ENCODE results near the gene PAQR8.

PAQR8 gene, protein sequence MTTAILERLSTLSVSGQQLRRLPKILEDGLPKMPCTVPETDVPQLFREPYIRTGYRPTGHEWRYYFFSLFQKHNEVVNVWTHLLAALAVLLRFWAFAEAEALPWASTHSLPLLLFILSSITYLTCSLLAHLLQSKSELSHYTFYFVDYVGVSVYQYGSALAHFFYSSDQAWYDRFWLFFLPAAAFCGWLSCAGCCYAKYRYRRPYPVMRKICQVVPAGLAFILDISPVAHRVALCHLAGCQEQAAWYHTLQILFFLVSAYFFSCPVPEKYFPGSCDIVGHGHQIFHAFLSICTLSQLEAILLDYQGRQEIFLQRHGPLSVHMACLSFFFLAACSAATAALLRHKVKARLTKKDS

DNA sequence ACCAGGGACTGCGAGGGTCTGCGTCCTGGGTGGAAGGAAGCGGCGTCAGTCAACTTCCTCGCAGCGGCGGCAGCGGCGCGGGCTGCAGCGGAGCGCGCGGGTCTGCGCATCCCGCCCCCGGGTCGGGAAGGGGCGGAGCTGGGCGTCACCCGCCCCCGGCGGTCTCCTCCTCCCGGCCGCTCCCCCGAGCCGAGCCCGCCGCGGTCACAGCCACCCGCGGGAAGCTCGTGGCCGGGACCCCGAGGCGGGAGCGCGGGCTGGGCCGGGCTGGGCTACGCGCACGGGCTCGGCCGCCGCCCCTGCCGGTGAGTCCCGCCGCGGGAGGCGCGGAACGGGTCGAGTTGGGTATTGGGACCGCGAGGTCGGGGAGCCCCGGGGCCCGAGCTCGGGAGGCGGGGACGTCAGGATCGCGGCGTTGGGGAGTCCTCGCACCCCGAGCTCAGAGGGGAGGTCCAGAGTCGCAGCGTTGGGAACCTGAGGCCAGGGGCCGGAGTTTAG lies at the start of gene PAQR8:
PAQR8 (plus strand) TSS at position 207 of the 498 bp plus-strand sequence. CDS start 41,063 bp downstream, outside the sequence.
- peak; percentile 90 for DNase-seq (ENCODE audit: low spot score)

DNA sequence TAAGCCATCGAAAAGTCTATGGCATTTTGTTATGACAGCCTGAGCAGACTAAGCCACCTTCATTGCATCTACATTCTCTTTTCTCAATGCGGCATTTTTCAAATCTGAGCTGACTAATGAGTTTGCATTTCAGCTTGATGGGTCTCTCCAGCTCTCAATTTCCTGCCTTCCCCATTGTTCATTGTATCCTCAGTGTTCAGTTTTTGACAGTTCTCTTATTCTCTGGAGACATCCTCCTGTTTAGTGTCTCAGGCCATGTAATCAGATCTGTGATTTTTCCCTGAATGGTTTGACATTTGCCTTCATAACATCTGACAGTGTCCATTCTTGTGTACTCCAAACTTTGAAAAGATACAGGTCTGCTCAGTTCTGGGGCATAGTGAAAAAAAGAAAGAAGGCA lies 49.5 kb upstream of the PAQR8 start:
- DNase-seq (ENCODE audit: low spot score) = no peak

DNA sequence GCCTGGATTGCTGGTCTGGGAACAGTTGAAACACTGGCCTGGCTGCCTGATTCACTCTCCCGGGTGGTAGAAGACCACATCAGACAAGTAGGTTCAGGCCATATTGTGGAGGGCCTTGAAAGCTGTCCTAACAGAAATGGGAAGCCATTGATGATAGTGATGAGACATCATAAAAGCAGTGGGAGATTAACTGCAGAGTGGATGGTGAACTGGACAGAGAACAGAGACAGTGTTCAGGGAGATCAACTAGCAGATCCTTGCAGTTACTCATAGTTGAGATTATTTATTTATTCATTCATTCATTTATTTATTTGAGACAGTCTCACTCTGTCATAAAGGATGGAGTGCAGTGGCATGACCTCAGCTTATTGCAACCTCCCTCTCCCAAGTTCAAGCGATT lies 47.2 kb upstream of the PAQR8 start:
- no peak for DNase-seq (ENCODE audit: low spot score)

DNA sequence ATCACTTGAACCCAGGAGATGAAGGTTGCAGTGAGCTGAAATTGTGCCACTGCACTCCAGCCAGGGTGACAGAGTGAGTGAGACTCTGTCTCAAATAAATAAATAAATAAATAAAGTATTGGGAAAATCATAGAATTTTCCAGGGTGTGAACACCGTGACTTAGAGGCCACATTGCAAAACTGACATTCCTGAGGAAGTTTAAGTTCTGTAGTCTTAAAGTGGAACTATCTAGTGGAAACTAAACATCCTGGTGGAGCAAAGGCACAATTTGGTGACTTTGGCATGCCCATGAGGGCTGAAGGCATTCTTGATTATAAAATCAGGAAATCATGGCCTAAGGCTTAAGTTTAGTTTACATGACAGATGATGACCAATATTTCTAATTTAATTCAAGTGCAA lies 44.7 kb upstream of the PAQR8 start:
- DNase-seq (ENCODE audit: low spot score) = no peak

DNA sequence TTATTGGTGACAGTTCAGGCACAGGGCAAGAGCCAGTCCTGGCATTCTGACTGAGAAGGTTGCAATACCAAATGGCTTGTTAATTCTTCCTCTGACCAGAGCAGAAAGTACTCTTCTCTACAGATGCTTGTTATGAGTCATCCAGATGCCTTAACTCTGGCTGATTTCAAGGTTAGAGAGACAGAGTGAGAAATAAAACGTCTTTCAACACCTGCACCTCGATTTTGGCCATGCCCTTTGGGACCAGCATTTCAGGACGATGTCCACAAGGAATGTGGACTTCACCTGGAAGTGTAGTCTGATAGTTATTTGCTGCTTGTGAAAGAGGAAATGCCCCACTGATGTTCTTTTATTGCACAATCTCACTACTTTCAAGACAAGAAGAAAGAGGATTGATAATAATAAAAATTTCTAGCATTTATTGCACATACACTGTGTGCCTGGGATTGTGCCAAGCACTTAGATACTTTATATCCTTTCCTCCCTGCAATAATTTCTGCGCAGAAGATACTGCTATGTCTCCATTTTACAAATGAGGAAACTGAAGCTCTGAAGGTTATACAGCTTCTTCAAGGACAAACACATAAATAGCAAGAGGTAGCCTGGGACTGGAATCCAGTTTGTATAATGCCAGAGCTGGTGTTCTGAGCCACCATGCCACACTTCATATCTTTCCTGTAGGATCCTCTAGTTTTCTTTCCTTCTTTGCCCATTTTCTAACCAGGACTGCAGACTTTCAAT lies 43.9 kb upstream of the PAQR8 start:
- peak; percentile 34 for DNase-seq (ENCODE audit: low spot score)

DNA sequence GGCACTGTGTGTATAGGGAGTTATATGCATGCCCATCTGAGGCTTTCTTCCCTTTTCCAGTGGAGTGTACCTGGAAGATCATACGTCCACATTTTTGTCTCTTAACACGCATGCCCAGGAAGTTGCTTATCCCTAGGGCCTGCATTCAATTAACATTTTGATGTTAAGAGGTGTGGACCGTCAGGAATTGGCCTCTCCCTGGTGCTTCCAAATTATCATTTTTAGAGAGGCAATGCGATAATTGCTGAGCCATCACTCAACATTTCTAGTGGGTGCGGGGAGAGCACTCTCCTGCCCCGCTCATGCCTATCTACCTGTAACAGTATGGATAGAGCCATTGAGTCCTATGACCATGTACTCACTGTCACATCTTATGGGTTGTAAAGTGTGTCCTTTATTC lies 37.8 kb upstream of the PAQR8 start:
- DNase-seq (ENCODE audit: low spot score) = no peak

DNA sequence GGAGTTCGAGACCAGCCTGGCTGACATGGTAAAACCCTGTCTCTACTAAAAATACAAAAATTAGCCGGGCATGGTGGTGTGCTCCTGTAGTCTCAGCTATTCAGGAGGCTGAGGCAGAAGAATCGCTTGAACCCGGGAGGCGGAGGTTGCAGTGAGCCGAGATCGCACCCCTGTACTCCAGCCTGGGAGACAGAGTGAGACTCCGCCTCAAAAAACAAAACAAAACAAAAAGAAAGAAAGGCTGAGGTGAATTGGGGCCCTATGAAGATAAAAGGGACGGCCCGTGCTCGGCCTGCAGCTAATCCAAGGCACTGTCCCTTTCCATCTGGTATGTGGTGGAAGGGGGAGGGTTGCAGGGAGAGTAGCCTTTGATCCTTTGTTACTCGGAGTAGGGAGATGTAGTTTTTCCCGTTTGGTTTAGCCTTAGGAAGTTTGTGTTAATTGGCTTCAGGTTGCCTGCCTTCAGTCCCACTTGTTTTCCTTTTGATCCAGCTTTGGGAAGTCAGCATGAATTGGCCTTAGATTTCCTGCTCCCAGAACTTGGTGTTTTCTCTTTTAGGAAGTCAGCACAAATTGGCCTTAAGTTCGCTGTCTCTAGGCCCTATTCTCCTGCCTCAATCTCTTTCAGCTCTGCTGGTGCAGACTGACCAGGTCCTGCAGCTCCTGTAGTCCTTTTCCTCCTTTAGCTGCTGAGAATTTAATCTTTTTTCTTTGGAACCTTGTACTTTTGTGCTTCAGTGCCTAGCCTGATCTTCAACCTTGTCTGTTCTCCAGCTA lies 36.1 kb upstream of the PAQR8 start:
- no peak for DNase-seq (ENCODE audit: low spot score)

DNA sequence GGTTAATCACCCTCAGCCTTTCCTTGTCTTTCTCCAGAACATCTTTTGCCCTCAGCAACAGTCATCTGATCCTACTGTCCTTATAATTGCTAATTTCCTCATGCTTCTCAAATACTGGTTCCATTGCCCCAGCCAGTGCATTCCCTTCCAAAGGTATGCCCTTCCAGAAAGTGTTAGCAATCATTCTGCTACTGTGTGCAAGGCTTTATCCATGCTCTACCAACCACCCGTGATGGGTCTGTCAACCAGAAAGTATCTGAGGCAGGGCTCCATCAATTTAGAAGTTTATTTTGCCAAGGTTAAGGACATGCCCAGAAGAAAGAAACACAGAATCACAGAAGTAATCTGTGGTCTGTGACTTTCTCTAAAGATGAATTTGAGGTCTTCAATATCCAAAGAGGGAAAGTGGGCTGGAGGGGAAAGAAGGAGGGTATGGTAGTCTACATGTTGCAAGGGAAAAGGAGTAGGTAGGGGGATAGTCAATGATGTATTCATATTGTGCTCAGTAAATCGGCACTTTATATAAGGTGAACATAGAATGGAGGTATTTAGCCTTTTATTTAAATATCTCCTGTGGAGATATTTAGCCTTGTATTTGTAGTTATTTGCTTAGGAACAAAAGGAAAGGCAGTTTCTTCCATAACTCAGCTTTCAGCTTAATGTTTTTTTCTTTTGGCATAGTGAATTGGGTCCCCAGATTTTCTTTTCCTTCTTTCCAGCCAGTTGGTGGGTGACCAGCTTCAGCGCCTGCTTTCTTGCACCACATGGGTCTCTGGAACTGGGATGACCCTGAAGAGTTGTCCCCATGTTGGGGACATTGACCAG lies 35.2 kb upstream of the PAQR8 start:
- no peak for DNase-seq (ENCODE audit: low spot score)

DNA sequence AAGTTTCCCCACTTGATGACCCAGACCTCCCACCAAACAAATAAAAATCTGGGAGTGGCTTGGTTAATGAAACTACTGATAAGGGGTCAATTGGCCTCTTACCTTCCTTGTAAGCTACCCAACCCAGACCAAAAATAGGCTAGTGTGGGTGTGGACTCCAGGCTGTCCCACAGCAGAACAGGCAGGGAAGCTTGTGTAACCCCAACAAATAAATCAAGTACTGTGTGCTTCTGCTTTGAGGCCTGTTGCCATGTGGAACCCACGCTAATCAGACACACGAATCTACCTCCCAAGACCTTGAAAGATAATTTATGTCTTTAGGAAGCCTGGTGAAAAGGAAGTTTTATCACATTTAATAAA lies 33.7 kb upstream of the PAQR8 start:
- DNase-seq (ENCODE audit: low spot score) = no peak

DNA sequence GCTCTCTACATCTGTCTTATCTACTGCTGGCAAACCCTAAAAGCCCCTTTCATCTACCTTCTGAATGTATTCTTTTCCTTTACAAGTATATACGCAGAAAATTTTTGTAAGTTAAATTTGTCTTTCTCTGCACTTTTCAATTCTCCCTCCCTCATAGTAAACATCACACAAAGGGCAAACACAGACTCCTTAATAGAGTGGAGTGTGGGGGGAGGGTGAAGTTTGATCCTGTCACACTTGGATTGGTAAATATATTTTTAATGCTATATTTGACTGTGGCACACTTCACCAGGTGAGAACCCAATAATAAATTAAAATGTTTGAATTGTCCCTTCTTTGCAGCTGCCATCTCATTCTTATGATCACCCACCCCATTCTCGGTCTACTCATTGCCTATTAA lies 33.2 kb upstream of the PAQR8 start:
- no peak for DNase-seq (ENCODE audit: low spot score)

DNA sequence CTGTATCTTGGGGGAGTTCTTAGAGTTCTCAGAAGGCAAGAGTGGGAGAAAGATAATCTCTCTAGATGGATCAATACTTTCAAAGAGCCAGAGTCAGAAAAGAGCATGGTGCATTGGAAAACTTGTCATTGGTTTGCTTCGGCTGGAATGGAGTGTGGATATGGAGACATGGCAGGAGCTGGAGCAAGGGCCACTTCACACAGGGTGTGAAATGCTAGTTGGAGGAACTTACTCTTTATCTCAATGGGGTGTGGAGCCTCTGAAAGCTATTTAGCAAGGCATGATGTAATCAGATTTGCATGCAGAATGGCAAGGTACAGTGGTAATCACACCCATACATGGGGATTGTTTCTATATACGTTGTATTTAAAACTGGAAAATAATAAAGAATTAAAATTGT lies 31.5 kb upstream of the PAQR8 start:
- no peak for DNase-seq (ENCODE audit: low spot score)

DNA sequence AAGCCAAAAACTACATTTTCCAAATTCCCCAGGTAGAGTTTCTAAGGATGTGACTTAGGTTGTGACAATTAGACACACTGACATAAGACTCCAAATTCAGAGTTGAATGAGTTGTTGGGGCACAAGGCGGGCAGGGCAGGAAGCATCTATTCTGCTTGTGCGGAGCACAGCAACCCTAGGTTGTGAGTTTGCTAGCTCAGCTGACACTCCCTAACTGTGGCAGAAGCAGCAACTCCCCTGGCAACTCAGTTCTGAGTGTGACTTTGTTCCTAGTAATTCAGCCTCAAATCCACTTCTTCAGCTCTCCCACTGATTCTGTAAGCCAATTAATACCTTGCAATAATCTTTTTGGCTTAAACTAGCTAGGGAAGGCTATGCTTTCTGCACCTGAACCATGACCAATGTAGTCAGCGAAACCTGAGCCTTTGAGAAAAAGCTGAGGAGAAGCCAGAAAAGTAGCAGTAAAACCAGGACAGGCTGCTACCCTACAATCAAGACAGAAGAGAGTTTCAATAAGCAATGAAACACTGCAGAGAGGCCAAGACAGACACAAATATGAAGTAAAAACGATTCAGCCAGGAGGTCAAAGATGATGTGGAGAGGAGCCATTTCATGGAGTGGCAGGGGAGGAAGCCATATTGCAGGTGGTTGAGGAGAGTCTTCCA lies 30.0 kb upstream of the PAQR8 start:
- DNase-seq (ENCODE audit: low spot score) = no peak

DNA sequence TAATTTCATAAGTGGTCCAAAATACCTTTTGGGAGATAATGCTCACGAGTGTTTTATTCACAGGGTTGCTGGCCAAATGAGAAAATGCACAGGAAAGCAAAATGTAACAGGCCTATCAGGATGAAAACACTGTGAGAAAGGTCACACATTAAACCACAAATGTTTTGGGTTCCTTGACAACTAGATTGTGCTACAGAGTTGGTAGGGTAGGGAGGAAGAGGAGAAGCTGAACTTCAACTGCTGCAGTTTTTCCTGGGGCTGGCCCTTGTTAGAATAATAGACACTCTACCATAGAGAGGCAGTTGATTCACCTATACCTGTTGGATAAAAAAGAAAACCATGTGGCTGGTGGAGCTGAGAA lies 28.1 kb upstream of the PAQR8 start:
- no peak for DNase-seq (ENCODE audit: low spot score)

DNA sequence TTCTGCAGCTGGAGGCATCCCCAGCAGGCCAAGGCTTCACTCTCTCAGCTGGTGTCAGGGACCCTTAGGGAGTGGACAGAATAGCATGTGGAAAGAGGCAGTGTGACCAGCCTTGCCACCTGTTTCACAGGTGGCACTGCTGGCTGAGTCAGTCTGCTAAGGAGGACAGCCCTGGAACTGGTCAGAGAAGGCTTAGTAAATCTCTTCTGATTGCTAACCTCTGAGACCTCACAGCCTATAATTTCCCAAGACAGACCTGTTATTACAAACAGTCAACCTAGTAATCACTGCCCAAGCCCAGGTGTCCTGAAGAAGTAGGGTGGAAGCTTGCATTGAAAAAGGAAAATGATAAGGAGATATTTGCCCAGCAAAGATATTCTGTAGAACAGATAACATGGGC lies 26.4 kb upstream of the PAQR8 start:
- no peak for DNase-seq (ENCODE audit: low spot score)

DNA sequence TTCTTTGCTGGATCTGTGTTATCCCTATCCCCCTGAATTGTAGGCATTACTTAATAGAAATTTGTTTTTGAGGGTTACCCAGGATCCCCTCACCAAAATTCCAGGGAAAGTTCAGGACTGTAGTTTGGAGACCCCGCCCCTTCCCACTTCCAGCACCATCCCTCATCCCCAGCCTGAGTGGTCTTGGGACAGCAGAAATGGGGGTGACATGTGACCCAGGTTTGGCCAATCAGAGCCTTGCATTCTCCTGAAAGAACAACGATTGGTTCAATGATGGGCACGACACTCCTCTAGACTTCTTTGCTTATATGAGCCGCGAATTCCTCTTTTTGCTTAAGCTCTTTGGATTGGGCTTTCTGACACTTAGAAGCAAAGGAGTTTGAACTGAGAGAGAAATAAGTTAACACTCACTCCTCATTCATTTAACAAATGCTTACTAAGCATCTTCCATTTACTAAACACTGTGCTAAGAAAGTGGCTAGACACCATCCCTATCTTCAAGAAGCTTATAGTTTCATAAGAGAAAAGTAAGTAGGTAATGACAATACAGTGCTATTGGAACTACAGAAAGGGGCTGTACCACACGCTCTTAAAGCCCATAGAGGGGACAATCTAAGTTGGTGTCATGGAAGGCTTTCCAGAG lies 24.9 kb upstream of the PAQR8 start:
- no peak for DNase-seq (ENCODE audit: low spot score)

DNA sequence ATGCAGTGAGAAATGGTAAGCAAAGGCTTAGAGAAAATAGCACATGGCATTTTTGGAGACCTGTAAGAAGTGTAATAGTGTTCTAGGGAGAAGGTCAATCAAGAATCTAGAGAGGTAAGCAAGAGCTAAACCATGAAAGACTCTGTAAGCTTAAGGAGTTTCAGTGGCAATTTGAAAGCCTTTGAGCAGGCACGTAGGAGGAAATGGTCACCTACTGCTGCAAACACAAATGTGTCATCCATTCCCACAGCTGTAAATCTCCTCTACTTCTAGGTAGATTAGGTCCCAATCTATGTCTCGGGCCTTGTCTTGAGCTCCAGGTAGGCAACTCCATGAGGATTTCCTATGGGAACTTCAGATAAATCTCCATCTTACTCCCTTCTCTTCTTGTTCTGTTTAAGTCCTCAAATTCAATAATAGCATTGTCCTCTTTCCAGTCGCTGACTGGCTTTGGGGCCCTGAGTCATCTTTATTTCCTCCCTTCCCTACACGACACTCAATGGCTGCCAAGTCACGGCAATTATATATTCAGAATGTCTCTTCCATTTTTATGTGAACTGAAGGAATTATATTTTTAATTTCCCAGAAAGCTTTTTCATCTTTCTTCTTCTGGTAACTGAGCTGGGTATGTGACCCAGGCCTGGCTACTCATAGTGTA lies 24.2 kb upstream of the PAQR8 start:
- DNase-seq (ENCODE audit: low spot score) = no peak

DNA sequence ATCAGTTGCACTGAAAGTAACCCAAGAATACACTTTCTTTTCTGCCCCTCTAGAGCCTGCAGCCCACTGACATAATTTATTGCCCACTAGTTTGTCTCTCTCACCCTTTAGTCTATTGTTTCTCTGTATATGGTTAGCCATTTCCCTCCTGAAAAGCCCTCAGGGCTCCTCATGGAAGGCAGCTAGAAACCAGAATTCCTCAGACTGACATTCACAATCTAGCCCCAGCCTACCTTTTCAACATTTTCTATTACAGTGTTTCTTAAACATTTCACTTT lies 21.4 kb upstream of the PAQR8 start:
- no peak for DNase-seq (ENCODE audit: low spot score)

DNA sequence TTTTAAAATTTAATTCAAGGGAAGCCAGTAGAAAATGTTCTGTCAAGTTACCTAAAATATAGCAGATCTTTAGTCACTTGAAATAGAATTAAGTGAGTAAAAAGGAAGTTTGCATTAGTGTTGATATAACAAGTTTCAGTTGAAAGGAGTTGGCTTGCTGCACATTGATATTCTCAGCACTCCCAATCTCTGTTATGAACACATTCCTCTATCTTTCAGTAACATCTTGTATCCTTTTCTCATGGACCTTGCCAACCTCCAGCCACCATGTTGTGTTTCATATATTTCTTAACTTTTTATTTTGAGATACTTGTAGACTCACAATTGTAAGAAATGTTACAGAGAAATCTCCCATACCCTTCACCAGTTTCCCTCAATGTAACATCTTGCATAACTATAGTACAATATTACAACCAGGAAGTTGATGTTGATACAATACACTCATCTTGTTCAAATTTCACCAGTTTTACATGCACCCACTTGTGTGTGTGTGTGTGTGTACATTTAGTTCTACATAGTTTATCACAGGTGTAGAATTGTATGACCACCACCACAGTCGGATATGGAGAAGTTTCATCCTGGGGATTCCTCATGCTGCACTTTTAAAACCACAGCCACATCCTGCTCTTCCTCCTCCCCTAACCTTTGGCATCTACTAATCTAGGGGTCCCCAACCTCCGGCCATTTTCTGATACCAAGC lies 20.2 kb upstream of the PAQR8 start:
- DNase-seq (ENCODE audit: low spot score) = no peak

DNA sequence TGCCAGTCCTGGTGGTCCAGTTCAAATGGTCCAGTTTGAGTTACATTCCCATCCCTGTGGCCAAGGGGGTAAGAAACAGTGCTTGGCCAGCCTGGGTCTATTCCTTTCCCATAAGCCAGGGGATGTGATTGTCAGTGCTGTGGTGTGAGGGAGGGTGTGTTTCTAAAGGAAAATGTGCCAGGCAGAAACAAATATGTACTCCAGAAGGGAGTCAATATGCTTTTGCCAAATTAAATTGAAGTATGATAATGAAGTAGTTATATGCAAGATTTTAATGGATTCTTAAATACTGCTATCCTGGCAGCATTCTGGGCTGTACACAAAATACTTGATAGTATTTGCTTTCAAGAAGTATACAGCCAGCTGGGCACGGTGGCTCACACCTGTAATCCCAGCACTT lies 16.6 kb upstream of the PAQR8 start:
- no peak for DNase-seq (ENCODE audit: low spot score)

DNA sequence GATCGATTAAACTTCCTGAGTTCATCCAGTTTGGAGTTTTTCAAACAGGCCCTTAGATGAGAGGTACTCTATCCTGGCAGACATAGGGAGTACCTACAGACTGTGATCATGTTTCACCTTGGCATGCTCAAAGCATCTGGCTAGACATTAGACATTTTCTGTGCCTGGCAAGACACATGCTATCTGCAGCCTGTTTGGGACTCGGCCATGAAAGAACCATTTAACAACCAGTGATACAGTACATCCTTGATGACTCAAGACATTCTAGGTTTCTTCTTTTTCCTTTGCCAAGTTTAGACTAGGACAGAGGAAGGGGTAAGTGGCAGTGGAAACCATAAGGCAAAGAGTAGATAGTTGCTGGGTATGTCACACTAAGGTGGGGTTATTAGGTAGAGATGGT lies 15.4 kb upstream of the PAQR8 start:
- no peak for DNase-seq (ENCODE audit: low spot score)

All from hepatic stellate cell (primary cell).